ENCODE data around the gene TMED10. TPM values are rescaled to one million over a fixed set of nuclear protein-coding genes. Genes with fewer than 3 reads are reported as not detected.

TMED10 gene
- total and polyA plus RNA-seq, 2 donors (not counting 1 experiment from before 2014, with no cell fraction given): 223 to 333 TPM

DNA sequence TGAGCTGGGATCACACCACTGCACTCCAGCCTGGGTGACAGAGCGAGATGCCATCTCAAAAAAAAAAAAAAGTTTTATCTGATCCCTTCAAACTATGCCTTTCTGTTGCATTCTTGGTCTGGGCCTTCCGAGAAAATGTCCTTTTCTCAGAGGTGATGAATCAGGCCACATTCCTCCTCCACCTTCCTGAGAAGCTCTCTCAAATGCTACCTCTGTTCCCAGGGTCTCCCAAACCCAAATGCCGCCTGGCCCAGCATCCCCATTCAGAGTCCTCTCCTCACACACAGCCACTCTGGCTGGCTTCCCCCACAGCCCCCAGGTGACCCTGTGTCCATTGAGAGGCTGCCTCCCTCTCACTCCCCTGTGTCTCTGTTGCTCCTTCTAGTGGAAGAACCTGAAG lies 19.7 kb upstream of the TMED10 start:
- no peak overlapping the region for H3K4me2 ChIP-seq (ENCODE audit: extremely low read depth, insufficient read depth, low read length)
- no peaks in the 10 kb centered on the region for H3K9me3 ChIP-seq (ENCODE audit: control insufficient read depth, insufficient read depth, low read depth, low read length)
- H3K27ac ChIP-seq (ENCODE audit: insufficient read depth, low read length): no peak overlapping the region
- H3K36me3 ChIP-seq (ENCODE audit: control insufficient read depth, insufficient read depth, low read length): no peaks in the 10 kb centered on the region
- H3K4me3 ChIP-seq (replicated peaks in 1 of 4; ENCODE audit: control extremely low read depth in 1 of 4, insufficient read depth in 1 of 4, low read depth in 3 of 4, low read length in 4 of 4): no peak overlapping the region
- H2AFZ ChIP-seq (ENCODE audit: low read length): no peak overlapping the region
- no peak for TF ChIP-seq EZH2 (IDR thresholded peaks at IDR 0.05; ENCODE audit: low read length, missing control alignments)
- TF ChIP-seq, protein P1, sequence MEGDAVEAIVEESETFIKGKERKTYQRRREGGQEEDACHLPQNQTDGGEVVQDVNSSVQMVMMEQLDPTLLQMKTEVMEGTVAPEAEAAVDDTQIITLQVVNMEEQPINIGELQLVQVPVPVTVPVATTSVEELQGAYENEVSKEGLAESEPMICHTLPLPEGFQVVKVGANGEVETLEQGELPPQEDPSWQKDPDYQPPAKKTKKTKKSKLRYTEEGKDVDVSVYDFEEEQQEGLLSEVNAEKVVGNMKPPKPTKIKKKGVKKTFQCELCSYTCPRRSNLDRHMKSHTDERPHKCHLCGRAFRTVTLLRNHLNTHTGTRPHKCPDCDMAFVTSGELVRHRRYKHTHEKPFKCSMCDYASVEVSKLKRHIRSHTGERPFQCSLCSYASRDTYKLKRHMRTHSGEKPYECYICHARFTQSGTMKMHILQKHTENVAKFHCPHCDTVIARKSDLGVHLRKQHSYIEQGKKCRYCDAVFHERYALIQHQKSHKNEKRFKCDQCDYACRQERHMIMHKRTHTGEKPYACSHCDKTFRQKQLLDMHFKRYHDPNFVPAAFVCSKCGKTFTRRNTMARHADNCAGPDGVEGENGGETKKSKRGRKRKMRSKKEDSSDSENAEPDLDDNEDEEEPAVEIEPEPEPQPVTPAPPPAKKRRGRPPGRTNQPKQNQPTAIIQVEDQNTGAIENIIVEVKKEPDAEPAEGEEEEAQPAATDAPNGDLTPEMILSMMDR (conservative IDR thresholded peaks at IDR 0.05 in 1 of 2, IDR thresholded peaks at IDR 0.05 in 1 of 2; ENCODE audit: low read depth in 1 of 2, low read length in 2 of 2): no peak
- no peaks in the 10 kb centered on the region for H3K27me3 ChIP-seq (ENCODE audit: control insufficient read depth, insufficient read depth, low read length)
- DNase-seq (ENCODE audit: low read depth in 2 of 2): no peak
- no peaks in the 10 kb centered on the region for H4K20me1 ChIP-seq (ENCODE audit: control insufficient read depth, extremely low read depth, insufficient read depth, low read length)
- no peak overlapping the region for H3K9ac ChIP-seq (ENCODE audit: insufficient read depth, low read length)
- H3K4me1 ChIP-seq (ENCODE audit: control insufficient read depth, extremely low read depth, insufficient read depth, low read length): no peaks in the 10 kb centered on the region
- no peaks in the 10 kb centered on the region for H3K79me2 ChIP-seq (ENCODE audit: control insufficient read depth, insufficient read depth, low read length)

DNA sequence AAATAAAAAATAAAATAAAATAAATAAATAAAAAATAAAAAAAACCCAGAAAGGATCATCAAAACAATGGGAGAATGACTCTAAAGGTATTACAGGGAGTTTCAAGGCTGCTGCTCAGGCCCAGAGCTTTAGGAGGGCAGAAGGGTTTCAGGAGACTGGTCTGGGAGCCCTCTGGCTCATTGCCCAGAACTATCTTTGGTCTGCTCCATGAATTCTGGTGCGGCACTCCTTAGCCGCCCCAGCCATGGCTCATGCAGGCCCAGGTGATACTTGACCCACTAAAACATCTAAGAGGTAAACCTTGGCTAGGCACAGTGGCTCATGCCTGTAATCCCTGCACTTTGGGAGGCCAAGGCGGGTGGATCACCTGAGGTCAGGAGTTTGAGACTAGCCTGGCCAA lies 14.7 kb upstream of the TMED10 start:
- no peaks in the 10 kb centered on the region for H3K79me2 ChIP-seq (ENCODE audit: control insufficient read depth, insufficient read depth, low read length)
- H3K9me3 ChIP-seq (ENCODE audit: control insufficient read depth, insufficient read depth, low read depth, low read length): no peaks in the 10 kb centered on the region
- H3K4me1 ChIP-seq (ENCODE audit: control insufficient read depth, extremely low read depth, insufficient read depth, low read length): no peaks in the 10 kb centered on the region
- H3K27me3 ChIP-seq (ENCODE audit: control insufficient read depth, insufficient read depth, low read length): no peaks in the 10 kb centered on the region
- H3K4me2 ChIP-seq (ENCODE audit: extremely low read depth, insufficient read depth, low read length): no peak overlapping the region
- no peak overlapping the region for H3K4me3 ChIP-seq (replicated peaks in 1 of 4; ENCODE audit: control extremely low read depth in 1 of 4, insufficient read depth in 1 of 4, low read depth in 3 of 4, low read length in 4 of 4)
- H3K9ac ChIP-seq (ENCODE audit: insufficient read depth, low read length): no peak overlapping the region
- no peak overlapping the region for H2AFZ ChIP-seq (ENCODE audit: low read length)
- no peak for TF ChIP-seq EZH2 (IDR thresholded peaks at IDR 0.05; ENCODE audit: low read length, missing control alignments)
- TF ChIP-seq, protein P1 (conservative IDR thresholded peaks at IDR 0.05 in 1 of 2, IDR thresholded peaks at IDR 0.05 in 1 of 2; ENCODE audit: low read depth in 1 of 2, low read length in 2 of 2): no peak
- H3K36me3 ChIP-seq (ENCODE audit: control insufficient read depth, insufficient read depth, low read length): no peaks in the 10 kb centered on the region
- no peak overlapping the region for H3K27ac ChIP-seq (ENCODE audit: insufficient read depth, low read length)
- no peaks in the 10 kb centered on the region for H4K20me1 ChIP-seq (ENCODE audit: control insufficient read depth, extremely low read depth, insufficient read depth, low read length)
- no peak for DNase-seq (ENCODE audit: low read depth in 2 of 2)

DNA sequence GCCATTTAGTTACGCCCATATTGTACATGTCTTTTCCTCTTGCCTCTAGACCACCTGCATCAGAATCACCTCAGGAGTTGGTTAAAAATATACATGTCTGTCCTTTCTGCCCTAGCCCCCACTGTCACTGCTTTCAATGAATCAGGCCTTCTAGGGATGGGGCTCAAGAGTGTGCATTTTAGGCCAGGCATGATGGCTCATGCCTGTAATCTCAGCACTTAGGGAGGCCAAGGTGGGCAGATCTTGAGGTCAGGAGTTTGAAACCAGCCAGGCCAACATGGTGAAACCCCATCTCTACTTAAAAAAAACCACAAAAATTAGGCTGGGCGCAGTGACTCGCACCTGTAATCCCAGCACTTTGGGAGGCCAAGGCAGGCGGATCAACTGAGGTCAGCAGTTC lies 13.6 kb upstream of the TMED10 start:
- Histone ChIP-seq H2AFZ (ENCODE audit: low read length) (no peak overlapping the region), H3K27me3 (ENCODE audit: control insufficient read depth, insufficient read depth, low read length) (no peaks in the 10 kb centered on the region), H3K4me3 (replicated peaks in 1 of 4; ENCODE audit: control extremely low read depth in 1 of 4, insufficient read depth in 1 of 4, low read depth in 3 of 4, low read length in 4 of 4) (no peak overlapping the region), H3K79me2 (ENCODE audit: control insufficient read depth, insufficient read depth, low read length) (no peaks in the 10 kb centered on the region), H3K4me1 (ENCODE audit: control insufficient read depth, extremely low read depth, insufficient read depth, low read length) (no peaks in the 10 kb centered on the region), H3K9ac (ENCODE audit: insufficient read depth, low read length) (no peak overlapping the region), H3K4me2 (ENCODE audit: extremely low read depth, insufficient read depth, low read length) (no peak overlapping the region), H4K20me1 (ENCODE audit: control insufficient read depth, extremely low read depth, insufficient read depth, low read length) (no peaks in the 10 kb centered on the region), H3K9me3 (ENCODE audit: control insufficient read depth, insufficient read depth, low read depth, low read length) (no peaks in the 10 kb centered on the region), H3K27ac (ENCODE audit: insufficient read depth, low read length) (no peak overlapping the region), H3K36me3 (ENCODE audit: control insufficient read depth, insufficient read depth, low read length) (no peaks in the 10 kb centered on the region)
- no peak for DNase-seq (ENCODE audit: low read depth in 2 of 2)
- TF ChIP-seq EZH2 (IDR thresholded peaks at IDR 0.05; ENCODE audit: low read length, missing control alignments): no peak
- TF ChIP-seq, protein P1 (conservative IDR thresholded peaks at IDR 0.05 in 1 of 2, IDR thresholded peaks at IDR 0.05 in 1 of 2; ENCODE audit: low read depth in 1 of 2, low read length in 2 of 2): no peak
